ENCODE results near the gene GMDS. TPM values are rescaled to one million over a fixed set of nuclear protein-coding genes. Genes with fewer than 3 reads are reported as not detected.

Gene GMDS
- total and polyA plus RNA-seq, 2 of the 4 experiments (the other 2 are of a cell fraction), result 7.3 to 21.9 TPM

GRCh38 chr6:1716396-1716795 lies 529.0 kb downstream of the GMDS start:
- Histone ChIP-seq H3K14ac (replicated peaks; ENCODE audit: low read depth, low read length) (no peak overlapping the region), H4K5ac (ENCODE audit: low read depth, low read length) (no peak overlapping the region), H2AFZ (replicated peaks; ENCODE audit: low read length, poor library complexity) (no peak overlapping the region), H2AK9ac (replicated peaks; ENCODE audit: low read depth, low read length, poor library complexity) (no peak overlapping the region), H3K18ac (ENCODE audit: low read depth, low read length) (no peak overlapping the region), H3K4me2 (ENCODE audit: low read depth, low read length) (no peak overlapping the region), H3K56ac (ENCODE audit: extremely low read depth, insufficient read depth, low read length) (no peak overlapping the region), H3K27ac (ENCODE audit: insufficient read depth, low read length) (no peak overlapping the region), H3K36me3 (ENCODE audit: control insufficient read depth, insufficient read depth, low read length) (no peaks in the 10 kb centered on the region), H4K8ac (ENCODE audit: low read depth in 2 of 2, low read length in 2 of 2) (no peak overlapping the region), H2AK5ac (ENCODE audit: low read depth, low read length) (no peak overlapping the region), H2BK20ac (ENCODE audit: low read depth, low read length) (no peak overlapping the region), H2BK5ac (ENCODE audit: low read depth, low read length, poor library complexity, severe bottlenecking) (no peak overlapping the region), H3K9me3 (ENCODE audit: control insufficient read depth, insufficient read depth, low read length) (no peaks in the 10 kb centered on the region), H2BK120ac (ENCODE audit: low read depth, low read length) (no peak overlapping the region), H4K20me1 (ENCODE audit: insufficient read depth, low read length) (no peaks in the 10 kb centered on the region), H3K4ac (ENCODE audit: low read depth, low read length) (no peak overlapping the region), H3K79me1 (ENCODE audit: low read depth in 1 of 2, low read length in 2 of 2) (no peaks in the 10 kb centered on the region), H3K23ac (ENCODE audit: low read depth, low read length) (no peak overlapping the region), H3K9ac (ENCODE audit: low read depth, low read length) (no peak overlapping the region), H3K4me1 (ENCODE audit: control insufficient read depth, insufficient read depth, low read length) (peaks cover 4% of the 10 kb centered on the region; the same call in 1 of the 2 replicates), H3K9me1 (ENCODE audit: insufficient read depth, low read length) (no peaks in the 10 kb centered on the region; the same call in 1 of the 2 replicates), H4K91ac (ENCODE audit: insufficient read depth, low read depth, low read length) (no peak overlapping the region), H3K27me3 (ENCODE audit: control insufficient read depth, insufficient read depth, low read length) (no peaks in the 10 kb centered on the region), H2BK15ac (ENCODE audit: low read depth, low read length) (no peak overlapping the region), H3K4me3 (ENCODE audit: insufficient read depth, low read depth, low read length) (no peak overlapping the region)
- dilution Hi-C loops (cut with HindIII; ENCODE audit: low sequenced_read_pairs, unreplicated experiment) (no loop called here), intact Hi-C loops (cut with micrococcal nuclease) (no loop called here), in situ Hi-C loops (cut with MboI; ENCODE audit: low sequenced_read_pairs) (no loop called here)
- ChIA-PET CTCF (no interaction called here), POLR2A (ENCODE audit: unreplicated experiment) (no interaction called here)
- no peak for DNase-seq
- WGBS, 2 experiments (ENCODE audit: extremely low coverage in 2 of 2, insufficient read length in 1 of 2), result 20 to 100% methylated on average over 1 of the region's 5 CpGs
- no peak for TF ChIP-seq RFX5 (IDR thresholded peaks at IDR 0.05; ENCODE audit: low read depth, low read length)
- TF ChIP-seq CHD1 (IDR thresholded peaks at IDR 0.05; ENCODE audit: low read depth, low read length), result no peak
- no peak for TF ChIP-seq MAFK (IDR thresholded peaks at IDR 0.05; ENCODE audit: low read depth, low read length)
- TF ChIP-seq RCOR1 (IDR thresholded peaks at IDR 0.05; ENCODE audit: insufficient replicate concordance, low read length), result no peak
- TF ChIP-seq FOS (IDR thresholded peaks at IDR 0.05; ENCODE audit: low read depth, low read length), result no peak
- TF ChIP-seq BHLHE40 (IDR thresholded peaks at IDR 0.05; ENCODE audit: low read depth, low read length), result no peak
- TF ChIP-seq RAD21 (IDR thresholded peaks at IDR 0.05; ENCODE audit: low read length), result no peak
- no peak for ATAC-seq (ENCODE audit: low read depth)
- BruUV-seq (replicated peaks), result no TSS peak
